Measurements from ENCODE around the gene TFCP2L1.

TFCP2L1 gene

DNA sequence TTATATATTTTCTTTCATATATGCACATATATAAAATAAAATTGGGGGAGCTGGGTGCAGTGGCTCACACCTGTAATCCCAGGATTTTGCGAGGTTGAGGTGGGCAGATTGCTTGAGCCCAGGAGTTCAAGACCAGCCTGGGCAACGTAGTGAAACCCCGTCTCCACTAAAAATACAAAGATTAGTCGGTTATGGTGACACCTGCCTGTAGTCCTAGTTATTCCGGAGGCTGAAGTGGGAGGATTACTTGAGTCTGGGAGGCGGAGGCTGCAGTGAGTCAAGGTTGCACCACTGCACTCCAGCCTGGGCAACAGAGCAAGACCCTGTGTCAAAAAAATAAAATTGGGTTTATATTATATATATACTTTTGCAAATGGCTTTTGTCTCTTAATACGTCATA lies 39.6 kb upstream of the TFCP2L1 start:
- no peak for DNase-seq (ENCODE audit: low read depth in 1 of 2, low spot score in 1 of 2)
- Histone ChIP-seq H3K27ac (replicated peaks) (no peak overlapping the region), H3K4me3 (replicated peaks; ENCODE audit: insufficient read depth, low read length) (no peak overlapping the region), H3K27me3 (ENCODE audit: insufficient read depth, poor library complexity, severe bottlenecking) (no peaks in the 10 kb centered on the region)
- no peak for TF ChIP-seq SPI1 (IDR thresholded peaks at IDR 0.05; ENCODE audit: borderline replicate concordance, low read depth)
- TF ChIP-seq, protein P1, sequence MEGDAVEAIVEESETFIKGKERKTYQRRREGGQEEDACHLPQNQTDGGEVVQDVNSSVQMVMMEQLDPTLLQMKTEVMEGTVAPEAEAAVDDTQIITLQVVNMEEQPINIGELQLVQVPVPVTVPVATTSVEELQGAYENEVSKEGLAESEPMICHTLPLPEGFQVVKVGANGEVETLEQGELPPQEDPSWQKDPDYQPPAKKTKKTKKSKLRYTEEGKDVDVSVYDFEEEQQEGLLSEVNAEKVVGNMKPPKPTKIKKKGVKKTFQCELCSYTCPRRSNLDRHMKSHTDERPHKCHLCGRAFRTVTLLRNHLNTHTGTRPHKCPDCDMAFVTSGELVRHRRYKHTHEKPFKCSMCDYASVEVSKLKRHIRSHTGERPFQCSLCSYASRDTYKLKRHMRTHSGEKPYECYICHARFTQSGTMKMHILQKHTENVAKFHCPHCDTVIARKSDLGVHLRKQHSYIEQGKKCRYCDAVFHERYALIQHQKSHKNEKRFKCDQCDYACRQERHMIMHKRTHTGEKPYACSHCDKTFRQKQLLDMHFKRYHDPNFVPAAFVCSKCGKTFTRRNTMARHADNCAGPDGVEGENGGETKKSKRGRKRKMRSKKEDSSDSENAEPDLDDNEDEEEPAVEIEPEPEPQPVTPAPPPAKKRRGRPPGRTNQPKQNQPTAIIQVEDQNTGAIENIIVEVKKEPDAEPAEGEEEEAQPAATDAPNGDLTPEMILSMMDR (IDR thresholded peaks at IDR 0.05; ENCODE audit: insufficient read depth, low read length): no peak
- no peak for TF ChIP-seq POLR2AphosphoS5 (IDR thresholded peaks at IDR 0.05; ENCODE audit: low read depth)
- TF ChIP-seq, protein P2, sequence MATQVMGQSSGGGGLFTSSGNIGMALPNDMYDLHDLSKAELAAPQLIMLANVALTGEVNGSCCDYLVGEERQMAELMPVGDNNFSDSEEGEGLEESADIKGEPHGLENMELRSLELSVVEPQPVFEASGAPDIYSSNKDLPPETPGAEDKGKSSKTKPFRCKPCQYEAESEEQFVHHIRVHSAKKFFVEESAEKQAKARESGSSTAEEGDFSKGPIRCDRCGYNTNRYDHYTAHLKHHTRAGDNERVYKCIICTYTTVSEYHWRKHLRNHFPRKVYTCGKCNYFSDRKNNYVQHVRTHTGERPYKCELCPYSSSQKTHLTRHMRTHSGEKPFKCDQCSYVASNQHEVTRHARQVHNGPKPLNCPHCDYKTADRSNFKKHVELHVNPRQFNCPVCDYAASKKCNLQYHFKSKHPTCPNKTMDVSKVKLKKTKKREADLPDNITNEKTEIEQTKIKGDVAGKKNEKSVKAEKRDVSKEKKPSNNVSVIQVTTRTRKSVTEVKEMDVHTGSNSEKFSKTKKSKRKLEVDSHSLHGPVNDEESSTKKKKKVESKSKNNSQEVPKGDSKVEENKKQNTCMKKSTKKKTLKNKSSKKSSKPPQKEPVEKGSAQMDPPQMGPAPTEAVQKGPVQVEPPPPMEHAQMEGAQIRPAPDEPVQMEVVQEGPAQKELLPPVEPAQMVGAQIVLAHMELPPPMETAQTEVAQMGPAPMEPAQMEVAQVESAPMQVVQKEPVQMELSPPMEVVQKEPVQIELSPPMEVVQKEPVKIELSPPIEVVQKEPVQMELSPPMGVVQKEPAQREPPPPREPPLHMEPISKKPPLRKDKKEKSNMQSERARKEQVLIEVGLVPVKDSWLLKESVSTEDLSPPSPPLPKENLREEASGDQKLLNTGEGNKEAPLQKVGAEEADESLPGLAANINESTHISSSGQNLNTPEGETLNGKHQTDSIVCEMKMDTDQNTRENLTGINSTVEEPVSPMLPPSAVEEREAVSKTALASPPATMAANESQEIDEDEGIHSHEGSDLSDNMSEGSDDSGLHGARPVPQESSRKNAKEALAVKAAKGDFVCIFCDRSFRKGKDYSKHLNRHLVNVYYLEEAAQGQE (IDR thresholded peaks at IDR 0.05; ENCODE audit: insufficient replicate concordance, low read depth): no peak
- TF ChIP-seq GABPA (IDR thresholded peaks at IDR 0.05; ENCODE audit: low read depth): no peak

DNA sequence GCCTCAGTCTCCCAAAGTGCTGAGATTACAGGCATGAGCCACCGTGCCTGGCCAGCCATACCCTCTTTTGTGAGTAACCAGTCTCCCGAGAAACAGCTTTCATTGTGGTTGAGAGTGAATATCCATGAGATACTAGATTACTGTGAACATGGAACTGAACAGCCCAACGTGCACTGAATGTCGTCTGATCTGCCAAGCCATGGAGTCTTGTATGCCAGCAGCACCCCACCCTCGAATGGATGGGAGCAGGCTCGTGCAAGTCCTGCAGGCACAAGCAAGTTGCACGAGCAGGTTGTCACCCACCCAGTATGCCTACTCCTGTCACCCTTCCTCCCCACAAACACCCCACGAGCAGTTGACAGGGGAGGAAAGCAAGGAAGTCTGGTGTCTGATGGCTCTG lies 36.5 kb upstream of the TFCP2L1 start:
- no peak for TF ChIP-seq SPI1 (IDR thresholded peaks at IDR 0.05; ENCODE audit: borderline replicate concordance, low read depth)
- TF ChIP-seq, protein P1 (IDR thresholded peaks at IDR 0.05; ENCODE audit: insufficient read depth, low read length): no peak
- TF ChIP-seq GABPA (IDR thresholded peaks at IDR 0.05; ENCODE audit: low read depth): no peak
- TF ChIP-seq POLR2AphosphoS5 (IDR thresholded peaks at IDR 0.05; ENCODE audit: low read depth): no peak
- TF ChIP-seq, protein P2 (IDR thresholded peaks at IDR 0.05; ENCODE audit: insufficient replicate concordance, low read depth): no peak
- DNase-seq (ENCODE audit: low read depth in 1 of 2, low spot score in 1 of 2): no peak

DNA sequence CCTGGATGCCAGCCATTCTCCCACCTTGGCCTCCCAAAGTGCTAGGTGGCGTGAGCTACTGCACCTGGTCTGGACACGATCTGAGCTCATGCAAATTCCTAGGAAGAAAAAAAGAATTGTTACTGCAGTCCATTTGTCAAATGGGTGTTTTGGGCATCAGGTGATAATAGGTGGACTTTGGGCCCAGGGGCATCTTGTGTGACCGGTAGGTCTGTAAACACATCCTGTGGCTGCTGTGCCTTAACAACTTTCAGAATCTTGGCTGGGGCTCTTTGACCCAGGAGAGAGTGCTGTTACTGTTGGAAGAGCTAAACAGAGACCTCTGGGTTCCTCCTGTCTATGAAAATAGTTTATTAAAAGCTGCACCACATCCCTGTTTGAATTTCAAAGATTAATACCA lies 34.9 kb upstream of the TFCP2L1 start:
- no peak overlapping the region for H3K4me3 ChIP-seq (replicated peaks; ENCODE audit: insufficient read depth, low read length)
- H3K27me3 ChIP-seq (ENCODE audit: insufficient read depth, poor library complexity, severe bottlenecking): no peaks in the 10 kb centered on the region
- no peak overlapping the region for H3K27ac ChIP-seq (replicated peaks)
- TF ChIP-seq SPI1 (IDR thresholded peaks at IDR 0.05; ENCODE audit: borderline replicate concordance, low read depth) (no peak), POLR2AphosphoS5 (IDR thresholded peaks at IDR 0.05; ENCODE audit: low read depth) (no peak), GABPA (IDR thresholded peaks at IDR 0.05; ENCODE audit: low read depth) (no peak)
- TF ChIP-seq, protein P2 (IDR thresholded peaks at IDR 0.05; ENCODE audit: insufficient replicate concordance, low read depth): no peak
- TF ChIP-seq, protein P1 (IDR thresholded peaks at IDR 0.05; ENCODE audit: insufficient read depth, low read length): no peak
- DNase-seq (ENCODE audit: low read depth in 1 of 2, low spot score in 1 of 2): no peak

More for the DNA sequence above, 36.5 kb upstream of the TFCP2L1 start:
- no peak overlapping the region for H3K4me3 ChIP-seq (replicated peaks; ENCODE audit: insufficient read depth, low read length)
- no peak overlapping the region for H3K27ac ChIP-seq (replicated peaks)
- H3K27me3 ChIP-seq (ENCODE audit: insufficient read depth, poor library complexity, severe bottlenecking): no peaks in the 10 kb centered on the region
